Measurements from ENCODE around the gene TMPRSS15.

TMPRSS15 gene

DNA sequence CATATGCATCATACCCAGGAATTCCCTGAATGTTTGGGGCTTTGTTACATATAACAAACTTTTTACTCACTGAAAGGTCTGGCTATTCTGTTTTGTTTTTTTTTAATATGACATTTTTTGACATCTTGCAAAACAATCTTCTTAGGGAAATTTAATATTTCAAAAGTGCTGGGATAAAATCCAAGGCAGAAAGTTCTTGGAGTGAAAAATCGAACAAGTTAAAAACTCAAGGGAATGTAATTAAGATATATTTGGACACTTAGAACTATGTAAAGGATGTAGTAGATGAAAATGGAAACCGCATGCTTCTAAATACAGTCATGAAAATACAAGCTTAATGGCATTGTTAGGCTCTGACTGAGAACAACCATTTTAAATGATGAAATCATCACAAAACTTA lies 150.4 kb downstream of the TMPRSS15 start:
- Histone ChIP-seq H3K9ac (ENCODE audit: low read length) (no peak overlapping the region), H3K9me2 (replicated peaks; ENCODE audit: insufficient read depth, low read length) (no peaks in the 10 kb centered on the region), H3K9me3 (ENCODE audit: insufficient read depth, low read length) (no peaks in the 10 kb centered on the region), H3K4me2 (ENCODE audit: low read depth, low read length, poor library complexity, severe bottlenecking) (no peak overlapping the region), H3K27ac (ENCODE audit: low read depth, low read length) (no peak overlapping the region), H3F3A (ENCODE audit: insufficient read depth) (peaks cover 3% of the 10 kb centered on the region; the same call in 1 of the 2 replicates), H3K27me3 (ENCODE audit: low read length) (no peaks in the 10 kb centered on the region), H3K4me3 (ENCODE audit: insufficient read depth, low read length, poor library complexity, severe bottlenecking) (no peak overlapping the region), H3K36me3 (ENCODE audit: low read length) (no peaks in the 10 kb centered on the region), H4K20me1 (ENCODE audit: low read depth, low read length) (no peaks in the 10 kb centered on the region), H3K79me2 (ENCODE audit: insufficient read depth, low read length) (no peaks in the 10 kb centered on the region), H2AFZ (ENCODE audit: low read depth, low read length, severe bottlenecking) (no peak overlapping the region)
- TF ChIP-seq, protein P1, sequence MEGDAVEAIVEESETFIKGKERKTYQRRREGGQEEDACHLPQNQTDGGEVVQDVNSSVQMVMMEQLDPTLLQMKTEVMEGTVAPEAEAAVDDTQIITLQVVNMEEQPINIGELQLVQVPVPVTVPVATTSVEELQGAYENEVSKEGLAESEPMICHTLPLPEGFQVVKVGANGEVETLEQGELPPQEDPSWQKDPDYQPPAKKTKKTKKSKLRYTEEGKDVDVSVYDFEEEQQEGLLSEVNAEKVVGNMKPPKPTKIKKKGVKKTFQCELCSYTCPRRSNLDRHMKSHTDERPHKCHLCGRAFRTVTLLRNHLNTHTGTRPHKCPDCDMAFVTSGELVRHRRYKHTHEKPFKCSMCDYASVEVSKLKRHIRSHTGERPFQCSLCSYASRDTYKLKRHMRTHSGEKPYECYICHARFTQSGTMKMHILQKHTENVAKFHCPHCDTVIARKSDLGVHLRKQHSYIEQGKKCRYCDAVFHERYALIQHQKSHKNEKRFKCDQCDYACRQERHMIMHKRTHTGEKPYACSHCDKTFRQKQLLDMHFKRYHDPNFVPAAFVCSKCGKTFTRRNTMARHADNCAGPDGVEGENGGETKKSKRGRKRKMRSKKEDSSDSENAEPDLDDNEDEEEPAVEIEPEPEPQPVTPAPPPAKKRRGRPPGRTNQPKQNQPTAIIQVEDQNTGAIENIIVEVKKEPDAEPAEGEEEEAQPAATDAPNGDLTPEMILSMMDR (IDR thresholded peaks at IDR 0.05; ENCODE audit: insufficient read depth, low read length, poor library complexity, severe bottlenecking): no peak
- no peak for TF ChIP-seq EZH2phosphoT487 (conservative IDR thresholded peaks at IDR 0.05; ENCODE audit: low read length)

DNA sequence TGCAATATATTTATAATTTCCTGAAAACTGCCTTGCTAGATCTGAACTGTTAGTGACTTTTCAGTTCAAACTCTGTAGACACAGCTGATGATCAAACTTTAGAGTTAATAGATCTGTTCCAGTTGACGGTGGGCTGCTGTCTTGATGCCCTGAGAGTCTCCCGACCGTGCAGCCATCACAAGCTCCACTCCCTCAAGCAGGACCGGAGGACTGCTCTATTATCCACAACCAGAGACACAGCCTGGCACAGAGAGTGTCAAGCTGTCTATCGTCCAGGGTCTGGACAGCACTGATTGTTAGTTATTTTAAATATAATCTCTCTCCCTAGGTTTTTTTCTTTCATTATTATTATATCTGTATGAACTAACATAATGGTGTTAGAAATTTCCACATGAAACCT lies 150.9 kb downstream of the TMPRSS15 start:
- H3F3A ChIP-seq (ENCODE audit: insufficient read depth): peaks cover 3% of the 10 kb centered on the region; the same call in 1 of the 2 replicates
- no peak overlapping the region for H3K4me2 ChIP-seq (ENCODE audit: low read depth, low read length, poor library complexity, severe bottlenecking)
- TF ChIP-seq, protein P1 (IDR thresholded peaks at IDR 0.05; ENCODE audit: insufficient read depth, low read length, poor library complexity, severe bottlenecking): no peak
- TF ChIP-seq EZH2phosphoT487 (conservative IDR thresholded peaks at IDR 0.05; ENCODE audit: low read length): no peak

DNA sequence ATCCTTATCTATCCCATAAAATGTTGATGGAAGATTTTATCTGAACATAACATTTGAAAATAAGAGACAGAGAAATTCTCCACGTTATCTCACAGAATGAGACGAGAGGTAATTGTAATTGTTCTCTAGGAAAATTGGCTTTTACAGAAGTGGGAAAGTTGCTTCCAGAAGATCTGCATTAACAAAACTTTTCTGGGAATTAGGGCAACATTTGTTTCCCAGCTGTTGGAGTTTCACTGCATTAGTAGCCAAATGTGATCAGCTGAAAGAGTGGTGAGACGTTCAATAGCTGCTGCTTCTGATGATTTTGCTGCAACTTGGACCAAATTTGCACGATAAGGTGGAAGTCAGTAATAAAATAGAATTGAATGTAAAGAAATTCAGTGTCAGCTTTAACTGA lies 151.3 kb downstream of the TMPRSS15 start:
- TF ChIP-seq, protein P1 (IDR thresholded peaks at IDR 0.05; ENCODE audit: insufficient read depth, low read length, poor library complexity, severe bottlenecking): no peak
- TF ChIP-seq EZH2phosphoT487 (conservative IDR thresholded peaks at IDR 0.05; ENCODE audit: low read length): no peak
- Histone ChIP-seq H2AFZ (ENCODE audit: low read depth, low read length, severe bottlenecking) (no peak overlapping the region), H3K9me2 (replicated peaks; ENCODE audit: insufficient read depth, low read length) (no peaks in the 10 kb centered on the region), H3K4me3 (ENCODE audit: insufficient read depth, low read length, poor library complexity, severe bottlenecking) (no peak overlapping the region), H3K9ac (ENCODE audit: low read length) (no peak overlapping the region), H3K79me2 (ENCODE audit: insufficient read depth, low read length) (no peaks in the 10 kb centered on the region), H4K20me1 (ENCODE audit: low read depth, low read length) (no peaks in the 10 kb centered on the region), H3K9me3 (ENCODE audit: insufficient read depth, low read length) (no peaks in the 10 kb centered on the region), H3K27me3 (ENCODE audit: low read length) (no peaks in the 10 kb centered on the region), H3K4me2 (ENCODE audit: low read depth, low read length, poor library complexity, severe bottlenecking) (no peak overlapping the region), H3K27ac (ENCODE audit: low read depth, low read length) (no peak overlapping the region), H3K36me3 (ENCODE audit: low read length) (no peaks in the 10 kb centered on the region), H3F3A (ENCODE audit: insufficient read depth) (peaks cover 3% of the 10 kb centered on the region; the same call in 1 of the 2 replicates)

More for the DNA sequence above, 150.9 kb downstream of the TMPRSS15 start:
- Histone ChIP-seq H3K9me2 (replicated peaks; ENCODE audit: insufficient read depth, low read length) (no peaks in the 10 kb centered on the region), H2AFZ (ENCODE audit: low read depth, low read length, severe bottlenecking) (no peak overlapping the region), H3K27me3 (ENCODE audit: low read length) (no peaks in the 10 kb centered on the region), H3K36me3 (ENCODE audit: low read length) (no peaks in the 10 kb centered on the region), H3K9me3 (ENCODE audit: insufficient read depth, low read length) (no peaks in the 10 kb centered on the region), H3K27ac (ENCODE audit: low read depth, low read length) (no peak overlapping the region), H4K20me1 (ENCODE audit: low read depth, low read length) (no peaks in the 10 kb centered on the region), H3K79me2 (ENCODE audit: insufficient read depth, low read length) (no peaks in the 10 kb centered on the region), H3K9ac (ENCODE audit: low read length) (no peak overlapping the region), H3K4me3 (ENCODE audit: insufficient read depth, low read length, poor library complexity, severe bottlenecking) (no peak overlapping the region)

All from SU-DHL-6 (cell line).